GM23338 (cell line): ENCODE results near the gene SELENOM. TPM values are rescaled to one million over a fixed set of nuclear protein-coding genes. Genes with fewer than 3 reads are reported as not detected.
A peak's percentile ranks its signal among the peaks of the same experiment; 100 is the strongest.

Experiments used
- ATAC-seq: fragments of 200-7000 bp; cut with Tn5 transposase; 3 replicates; pipeline ENCODE4 v1.9.1; 2020
- DNase-seq: peaks from one replicate; pipeline ENCODE4 v3.0.0-alpha.2; 2015; ENCODE audit warnings: low spot score
- H2AFZ ChIP-seq: fragments of 200-600 bp; sonication (generic); 2 replicates; pipeline ENCODE4 v1.8.0; 2016; ENCODE audit warnings: antibody characterized with exemption, mild to moderate bottlenecking, moderate library complexity
- H3F3A ChIP-seq: fragments of 200-600 bp; sonication (generic); replicated peaks from 2 replicates; pipeline ENCODE4 v1.8.0; 2017; ENCODE audit warnings: antibody characterized with exemption, mixed run types, low read depth
- H3K27ac ChIP-seq: fragments of 200-600 bp; sonication (generic); 2 replicates; pipeline ENCODE4 v1.6.1; 2016; ENCODE audit warnings: low read depth
- H3K27me3 ChIP-seq: fragments of 200-600 bp; sonication (generic); 2 replicates; pipeline ENCODE4 v1.8.0; 2016; ENCODE audit warnings: mild to moderate bottlenecking, mixed run types, moderate library complexity; ENCODE audit not compliant: insufficient read depth
- H3K36me3 ChIP-seq: fragments of 200-600 bp; sonication (generic); 2 replicates; pipeline ENCODE4 v1.8.0; 2016; ENCODE audit warnings: mild to moderate bottlenecking; ENCODE audit not compliant: insufficient read depth
- H3K4me1 ChIP-seq: fragments of 200-600 bp; sonication (generic); 2 replicates; pipeline ENCODE4 v1.8.0; 2016; ENCODE audit warnings: mild to moderate bottlenecking, moderate library complexity; ENCODE audit not compliant: insufficient read depth
- H3K4me2 ChIP-seq: fragments of 200-600 bp; sonication (generic); 2 replicates; pipeline ENCODE4 v1.7.1; 2017; ENCODE audit warnings: mixed run types
- H3K4me3 ChIP-seq: fragments of 200-600 bp; sonication (generic); 2 replicates; pipeline ENCODE4 v1.6.1; 2016; ENCODE audit warnings: mixed run types
- H3K79me2 ChIP-seq: fragments of 200-600 bp; sonication (generic); replicated peaks from 2 replicates; pipeline ENCODE4 v1.8.0; 2017; ENCODE audit warnings: mild to moderate bottlenecking; ENCODE audit not compliant: insufficient read depth
- H3K9me2 ChIP-seq: fragments of 200-600 bp; sonication (generic); 2 replicates; pipeline ENCODE4 v1.8.0; 2017; ENCODE audit not compliant: insufficient read depth
- H4K20me1 ChIP-seq: fragments of 200-600 bp; sonication (generic); replicated peaks from 2 replicates; pipeline ENCODE4 v1.8.0; 2017; ENCODE audit warnings: mild to moderate bottlenecking; ENCODE audit not compliant: insufficient read depth
- H3K27ac Mint-ChIP-seq: 2 replicates; pipeline ENCODE4 v1.8.0; 2020; ENCODE audit warnings: inconsistent platforms, mild to moderate bottlenecking, moderate library complexity, mixed read lengths
- H3K27me3 Mint-ChIP-seq: 3 replicates; pipeline ENCODE4 v1.8.0; 2022; ENCODE audit warnings: low read depth, mild to moderate bottlenecking, moderate library complexity, mixed read lengths, inconsistent platforms; ENCODE audit not compliant: insufficient read depth, poor library complexity
- H3K36me3 Mint-ChIP-seq: 3 replicates; pipeline ENCODE4 v1.8.0; 2021; ENCODE audit warnings: low read depth, mild to moderate bottlenecking, inconsistent platforms, moderate library complexity, mixed read lengths
- H3K4me1 Mint-ChIP-seq: 3 replicates; pipeline ENCODE4 v1.8.0; 2020; ENCODE audit warnings: mild to moderate bottlenecking, inconsistent platforms, mixed read lengths
- H3K4me3 Mint-ChIP-seq: 3 replicates; pipeline ENCODE4 v1.8.0; 2021; ENCODE audit warnings: moderate library complexity, mild to moderate bottlenecking, inconsistent platforms, mixed read lengths
- H3K9me3 Mint-ChIP-seq: 3 replicates; pipeline ENCODE4 v1.8.0; 2020; ENCODE audit warnings: moderate library complexity, mild to moderate bottlenecking, inconsistent platforms, mixed read lengths
- CTCF ChIP-seq, 2 experiments: fragments of 200-600 bp in 1 of 2; sonication (generic) in 1 of 2; conservative IDR thresholded peaks; 2 replicates each; pipeline versions ENCODE4 v1.5.1 to v1.6.1; 2016 to 2017; ENCODE audit warnings: antibody characterized with exemption in 2 of 2, low read depth in 2 of 2, mild to moderate bottlenecking in 2 of 2, moderate library complexity in 1 of 2
- ETS1 ChIP-seq: IDR thresholded peaks from 2 replicates; pipeline ENCODE4 v1.6.1; 2016; ENCODE audit warnings: antibody characterized with exemption
- EZH2 ChIP-seq: fragments of 200-600 bp; sonication (generic); IDR thresholded peaks from one replicate; pipeline ENCODE4 v1.8.0; 2017; ENCODE audit warnings: antibody characterized with exemption, mild to moderate bottlenecking, low read depth; ENCODE audit not compliant: unreplicated experiment
- EZH2phosphoT487 ChIP-seq: fragments of 200-600 bp; sonication (generic); IDR thresholded peaks from one replicate; pipeline ENCODE4 v1.8.1; 2018; ENCODE audit warnings: antibody characterized with exemption; ENCODE audit not compliant: unreplicated experiment
- JUNB ChIP-seq: IDR thresholded peaks from one replicate; pipeline ENCODE4 v1.6.1; 2016; ENCODE audit warnings: antibody characterized with exemption; ENCODE audit not compliant: unreplicated experiment
- POLR2AphosphoS5 ChIP-seq: IDR thresholded peaks from 2 replicates; pipeline ENCODE4 v1.6.1; 2016; ENCODE audit warnings: antibody characterized with exemption, low read depth
- ZNF114 ChIP-seq: fragments of 250-450 bp; sonication (Bioruptor Pico); IDR thresholded peaks from 2 replicates; pipeline ENCODE4 v1.5.0; 2020; ENCODE audit warnings: mild to moderate bottlenecking, moderate library complexity
- polyA plus RNA-seq: library from polyadenylated mRNA; unstranded; fragments of >200 nt; fragmentation: Nextera tagmentation; extraction: Ambion mirVana; gene quantifications from 2 replicates; pipeline ENCODE4 v1.2.1, GENCODE V29; 2016
- total RNA-seq: library from RNA; depleted of rRNA; stranded (reverse); fragments of >200 nt; shearing (Covaris generic); gene quantifications from 2 replicates; pipeline ENCODE4 v1.2.3, GENCODE V29; 2014

Gene SELENOM
- total and polyA plus RNA-seq, 2 experiments from 2014 or later: 44.9 to 50.8 TPM

- H3K4me1 ChIP-seq: peaks cover 11% of the 10 kb centered on the region; the same call in 1 of the 2 replicates
- H3K9me2 ChIP-seq: no peaks in the 10 kb centered on the region
- ATAC-seq (peak; percentile 64), DNase-seq (peak; percentile 93)
- H3F3A ChIP-seq: no peaks in the 10 kb centered on the region
- no peaks in the 10 kb centered on the region for H3K36me3 ChIP-seq
- H3K4me3 ChIP-seq: peak overlapping the region; percentile 49
- H3K4me2 ChIP-seq: peak overlapping the region; percentile 63
- peak overlapping the region; percentile 9; the same call in 1 of the 2 replicates for H2AFZ ChIP-seq
- no peaks in the 10 kb centered on the region for H3K27me3 ChIP-seq
- H3K79me2 ChIP-seq: no peaks in the 10 kb centered on the region
- Mint-ChIP-seq H3K4me3 (peak overlapping the region; percentile 26; the same call in 2 of the 3 replicates), H3K27ac (no peak overlapping the region), H3K27me3 (peaks cover 14% of the 10 kb centered on the region), H3K36me3 (no peaks in the 10 kb centered on the region), H3K4me1 (peaks cover 18% of the 10 kb centered on the region), H3K9me3 (no peaks in the 10 kb centered on the region)
- TF ChIP-seq EZH2 (no peak), ZNF114 (no peak), EZH2phosphoT487 (no peak), POLR2AphosphoS5 (peak; percentile 61)
- H3K27ac ChIP-seq: 0 out of 2 replicates have a peak overlapping the region, but pooled peaks have one; percentile 34
- no peaks in the 10 kb centered on the region for H4K20me1 ChIP-seq
Observed at GRCh38 chr22:31127181-31127772, 19.9 kb upstream of the SELENOM start.

GRCh38 chr22:31126869-31127175 is 19.5 kb upstream of the SELENOM start:
- Mint-ChIP-seq H3K27me3 (peaks cover 18% of the 10 kb centered on the region), H3K36me3 (no peaks in the 10 kb centered on the region), H3K4me1 (peaks cover 22% of the 10 kb centered on the region), H3K9me3 (no peaks in the 10 kb centered on the region), H3K27ac (no peak overlapping the region), H3K4me3 (no peak overlapping the region)
- H4K20me1 ChIP-seq: no peaks in the 10 kb centered on the region
- H3K9me2 ChIP-seq: no peaks in the 10 kb centered on the region
- peak overlapping the region; percentile 49 for H3K4me3 ChIP-seq
- H3F3A ChIP-seq: no peaks in the 10 kb centered on the region
- TF ChIP-seq JUNB: no peak
- no peak for TF ChIP-seq ETS1
- TF ChIP-seq EZH2phosphoT487: no peak
- no peak for TF ChIP-seq CTCF (conservative IDR thresholded peaks at IDR 0.05; ENCODE audit: low read depth in 2 of 2)
- DNase-seq (no peak), ATAC-seq (no peak)
- H3K27me3 ChIP-seq: no peaks in the 10 kb centered on the region
- H2AFZ ChIP-seq: peak overlapping the region; percentile 9; the same call in 1 of the 2 replicates
- no peaks in the 10 kb centered on the region for H3K36me3 ChIP-seq
- no peak overlapping the region for H3K27ac ChIP-seq
- peaks cover 11% of the 10 kb centered on the region; the same call in 1 of the 2 replicates for H3K4me1 ChIP-seq
- H3K79me2 ChIP-seq: no peaks in the 10 kb centered on the region
- H3K4me2 ChIP-seq: peak overlapping the region; percentile 63
